SK-N-SH treated with all-trans-retinoic acid at 6 μM for 48 hours (cell line): ENCODE data around the gene UBE4A.

Experiments used
- ATAC-seq: fragments of 200-7000 bp; cut with Tn5 transposase; 3 replicates; pipeline ENCODE4 v1.9.1; 2020; ENCODE audit warnings: mild to moderate bottlenecking, moderate library complexity
- ARNTL ChIP-seq: fragments of 450-650 bp; formaldehyde crosslinking; IDR thresholded peaks from 2 replicates; pipeline ENCODE4 v1.5.0; 2020; ENCODE audit warnings: low read depth, mild to moderate bottlenecking, moderate library complexity, borderline replicate concordance
- BACH2 ChIP-seq: fragments of 250-450 bp; sonication (Bioruptor Pico); IDR thresholded peaks from 2 replicates; pipeline ENCODE4 v1.9.0; 2021; ENCODE audit warnings: mild to moderate bottlenecking, borderline replicate concordance
- CSDC2 ChIP-seq: fragments of 250-450 bp; sonication (Bioruptor Pico); IDR thresholded peaks from 2 replicates; pipeline ENCODE4 v1.5.0; 2020; ENCODE audit warnings: mild to moderate bottlenecking, moderate library complexity
- ESRRG ChIP-seq: fragments of 250-450 bp; sonication (Bioruptor Pico); IDR thresholded peaks from 2 replicates; pipeline ENCODE4 v1.6.1; 2021; ENCODE audit warnings: mild to moderate bottlenecking
- ISL1 ChIP-seq: fragments of 250-450 bp; sonication (Bioruptor Pico); IDR thresholded peaks from 2 replicates; pipeline ENCODE4 v2.1.2; 2022; ENCODE audit warnings: mild to moderate bottlenecking, moderate library complexity
- OSR1 ChIP-seq: fragments of 250-450 bp; sonication (Bioruptor Pico); IDR thresholded peaks from 2 replicates; pipeline ENCODE4 v1.8.0; 2022; ENCODE audit warnings: moderate library complexity, mild to moderate bottlenecking, inconsistent platforms
- PATZ1 ChIP-seq: fragments of 250-450 bp; sonication (Bioruptor Pico); IDR thresholded peaks from 2 replicates; pipeline ENCODE4 v1.8.0; 2020; ENCODE audit warnings: mild to moderate bottlenecking, moderate library complexity, borderline replicate concordance
- PPARA ChIP-seq: fragments of 250-450 bp; sonication (Bioruptor Pico); IDR thresholded peaks from 2 replicates; pipeline ENCODE4 v1.5.0; 2020; ENCODE audit warnings: mild to moderate bottlenecking, borderline replicate concordance
- RARB ChIP-seq: fragments of 250-450 bp; sonication (Bioruptor Pico); IDR thresholded peaks from 2 replicates; pipeline ENCODE4 v1.8.0; 2021; ENCODE audit warnings: mild to moderate bottlenecking, moderate library complexity
- TCF4 ChIP-seq: fragments of 250-450 bp; sonication (Bioruptor Pico); IDR thresholded peaks from 2 replicates; pipeline ENCODE4 v1.8.0; 2021; ENCODE audit warnings: mild to moderate bottlenecking, moderate library complexity, borderline replicate concordance
- TOX ChIP-seq: fragments of 250-450 bp; sonication (Bioruptor Pico); IDR thresholded peaks from 2 replicates; pipeline ENCODE4 v1.8.0; 2021; ENCODE audit warnings: mild to moderate bottlenecking, moderate library complexity, borderline replicate concordance
- TSHZ2 ChIP-seq: fragments of 250-450 bp; sonication (Bioruptor Pico); IDR thresholded peaks from 2 replicates; pipeline ENCODE4 v1.5.0; 2020; ENCODE audit warnings: mild to moderate bottlenecking, moderate library complexity
- ZC3H10 ChIP-seq: fragments of 250-450 bp; sonication (Bioruptor Pico); IDR thresholded peaks from 2 replicates; pipeline ENCODE4 v1.5.1; 2021; ENCODE audit warnings: mild to moderate bottlenecking, moderate library complexity
- ZFP30 ChIP-seq: fragments of 450-650 bp; formaldehyde crosslinking; IDR thresholded peaks from 2 replicates; pipeline ENCODE4 v1.5.0; 2022; ENCODE audit warnings: mild to moderate bottlenecking, moderate library complexity
- ZNF565 ChIP-seq: fragments of 450-650 bp; formaldehyde crosslinking; conservative IDR thresholded peaks from 2 replicates; pipeline ENCODE4 v1.5.0; 2020; ENCODE audit warnings: low read depth, mild to moderate bottlenecking, moderate library complexity
- ZNF70 ChIP-seq: fragments of 450-650 bp; formaldehyde crosslinking; IDR thresholded peaks from 2 replicates; pipeline ENCODE4 v1.5.0; 2020; ENCODE audit warnings: mild to moderate bottlenecking, moderate library complexity
- ZNF8 ChIP-seq: fragments of 450-650 bp; formaldehyde crosslinking; IDR thresholded peaks from 2 replicates; pipeline ENCODE4 v1.5.0; 2020; ENCODE audit warnings: mild to moderate bottlenecking, moderate library complexity
- TF ChIP-seq, protein P1 (sequence below): fragments of 250-450 bp; sonication (Bioruptor Pico); IDR thresholded peaks from 2 replicates; pipeline ENCODE4 v1.5.1; 2021; ENCODE audit warnings: mild to moderate bottlenecking, moderate library complexity

UBE4A gene

GRCh38 chr11:118338637-118339061, 20.8 kb upstream of the UBE4A start:
- TF ChIP-seq TCF4 (no peak), ZNF8 (CRISPR knock-in tag) (no peak), ZC3H10 (no peak), OSR1 (CRISPR knock-in tag) (no peak), ZNF565 (CRISPR knock-in tag) (no peak), ISL1 (CRISPR knock-in tag) (no peak), RARB (CRISPR knock-in tag) (no peak), ZNF70 (CRISPR knock-in tag) (no peak)
- TF ChIP-seq, protein P1, sequence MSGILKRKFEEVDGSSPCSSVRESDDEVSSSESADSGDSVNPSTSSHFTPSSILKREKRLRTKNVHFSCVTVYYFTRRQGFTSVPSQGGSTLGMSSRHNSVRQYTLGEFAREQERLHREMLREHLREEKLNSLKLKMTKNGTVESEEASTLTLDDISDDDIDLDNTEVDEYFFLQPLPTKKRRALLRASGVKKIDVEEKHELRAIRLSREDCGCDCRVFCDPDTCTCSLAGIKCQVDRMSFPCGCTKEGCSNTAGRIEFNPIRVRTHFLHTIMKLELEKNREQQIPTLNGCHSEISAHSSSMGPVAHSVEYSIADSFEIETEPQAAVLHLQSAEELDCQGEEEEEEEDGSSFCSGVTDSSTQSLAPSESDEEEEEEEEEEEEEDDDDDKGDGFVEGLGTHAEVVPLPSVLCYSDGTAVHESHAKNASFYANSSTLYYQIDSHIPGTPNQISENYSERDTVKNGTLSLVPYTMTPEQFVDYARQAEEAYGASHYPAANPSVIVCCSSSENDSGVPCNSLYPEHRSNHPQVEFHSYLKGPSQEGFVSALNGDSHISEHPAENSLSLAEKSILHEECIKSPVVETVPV (CRISPR knock-in tag), result no peak
- TF ChIP-seq, all 23 proteins: peak for 0
- ATAC-seq, result no peak

DNA sequence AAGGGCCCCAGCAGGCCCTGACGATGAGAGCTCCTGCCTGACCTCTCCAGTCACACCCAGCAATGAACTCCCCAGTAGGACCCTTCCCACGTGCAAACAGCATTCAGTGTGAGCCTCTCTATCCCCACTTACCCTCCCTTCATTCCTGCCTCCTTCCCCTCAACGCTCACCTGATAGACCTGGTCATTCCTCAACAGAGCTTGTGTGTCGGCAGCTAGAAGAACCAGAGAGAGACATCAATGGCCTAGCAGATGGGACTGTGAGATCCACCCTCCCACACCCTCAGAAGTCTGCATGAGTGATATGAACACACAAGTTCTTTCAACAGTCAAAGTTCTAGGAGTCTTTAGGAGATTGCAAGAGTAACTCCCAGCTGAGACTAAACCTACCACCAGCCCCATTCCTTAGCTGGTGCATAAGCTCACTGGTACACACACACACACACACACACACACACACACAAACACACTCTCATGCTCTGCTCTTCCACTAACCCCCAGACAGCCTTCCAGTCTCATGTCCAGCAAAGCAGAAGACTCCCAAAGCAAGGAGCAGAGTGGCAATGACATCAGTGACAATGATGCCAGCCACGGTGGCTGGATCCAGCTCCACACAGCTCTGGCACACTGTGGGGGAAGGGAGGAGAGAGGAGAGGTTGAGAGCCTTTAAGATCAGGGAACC, 20.0 kb upstream of the UBE4A start:
- ATAC-seq, result no peak
- no peak for TF ChIP-seq TOX (CRISPR knock-in tag)
- TF ChIP-seq ARNTL (CRISPR knock-in tag), result no peak
- TF ChIP-seq OSR1 (CRISPR knock-in tag), result no peak
- TF ChIP-seq, protein P1 (CRISPR knock-in tag), result no peak
- no peak for TF ChIP-seq RARB (CRISPR knock-in tag)
- TF ChIP-seq ESRRG (CRISPR knock-in tag), result no peak
- no peak for TF ChIP-seq PATZ1 (CRISPR knock-in tag)
- no peak for TF ChIP-seq ZNF8 (CRISPR knock-in tag)
- no peak for TF ChIP-seq ZNF70 (CRISPR knock-in tag)
- TF ChIP-seq ISL1 (CRISPR knock-in tag), result no peak
- no peak for TF ChIP-seq PPARA (CRISPR knock-in tag)
- no peak for TF ChIP-seq TSHZ2 (CRISPR knock-in tag)
- TF ChIP-seq, all 23 proteins: peak for 0

DNA sequence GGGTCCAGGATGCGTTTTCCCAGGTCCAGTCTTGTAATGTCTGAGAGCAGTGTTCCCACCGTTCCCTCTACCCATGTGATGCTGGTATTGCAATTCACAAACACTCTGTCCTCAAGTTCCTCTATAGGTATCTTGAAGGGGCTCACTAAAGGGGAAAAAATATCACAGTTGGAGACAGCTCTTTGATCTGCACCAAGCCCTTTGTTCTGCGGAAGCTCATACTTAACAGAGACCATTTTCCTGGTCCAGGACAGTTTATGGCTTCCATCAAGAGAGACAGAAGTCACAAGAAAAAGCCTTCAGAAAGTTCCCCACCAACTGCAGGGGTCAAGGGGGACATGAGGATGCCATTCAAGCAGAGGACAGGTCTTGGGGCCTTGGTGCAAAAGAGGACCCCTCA, 19.0 kb upstream of the UBE4A start:
- ATAC-seq, result no peak
- no peak for TF ChIP-seq ZFP30 (CRISPR knock-in tag)
- TF ChIP-seq OSR1 (CRISPR knock-in tag), result no peak
- TF ChIP-seq BACH2 (CRISPR knock-in tag), result no peak
- TF ChIP-seq TSHZ2 (CRISPR knock-in tag), result no peak
- TF ChIP-seq ZC3H10, result no peak
- no peak for TF ChIP-seq ARNTL (CRISPR knock-in tag)
- TF ChIP-seq ZNF70 (CRISPR knock-in tag), result no peak
- no peak for TF ChIP-seq CSDC2
- TF ChIP-seq ISL1 (CRISPR knock-in tag), result no peak
- TF ChIP-seq RARB (CRISPR knock-in tag), result no peak
- TF ChIP-seq PPARA (CRISPR knock-in tag), result no peak
- TF ChIP-seq ZNF8 (CRISPR knock-in tag), result no peak
